Measurements from ENCODE around the gene FRMD8. TPM values are rescaled to one million over a fixed set of nuclear protein-coding genes. Genes with fewer than 3 reads are reported as not detected.
"Not testable (repeated sequence)": the region's sequence is repeated elsewhere in the genome, so short reads cannot be mapped to it uniquely, and the experiment has no call there.

Gene FRMD8
- polyA plus RNA-seq, 3 donors: 33.7 to 41.2 (median 35.4) TPM

GRCh38 chr11:65412271-65413076, 26.0 kb downstream of the FRMD8 start:
- Mint-ChIP-seq H3K9me3 (peaks cover 0 to 2% (median 0%) of the 10 kb centered on the region in 7 donors), H3K27ac (peak overlapping the region in 1 of 7 donors; percentile 41), H3K4me1 (peaks cover 19% of the 10 kb centered on the region), H3K4me3 (no peak overlapping the region), H3K27me3 (ENCODE audit: low read depth in 3 of 3) (peaks cover 0 to 4% (median under 1%) of the 10 kb centered on the region in 3 donors), H3K36me3 (peaks cover 49 to 68% of the 10 kb centered on the region in 2 donors)
- intact Hi-C loops (cut with micrococcal nuclease): loop anchor here in 1 of 2 donors (10.0 kb wide), 1 partner anchor 48 kb away; no protein-coding TSS in a partner anchor
- H3K36me3 ChIP-seq (replicated peaks in 1 of 2; ENCODE audit: control insufficient read depth in 1 of 2, insufficient read depth in 2 of 2, low read length in 2 of 2): peaks cover 46 to 60% of the 10 kb centered on the region in 2 donors
- no peaks in the 10 kb centered on the region for H3K27me3 ChIP-seq (ENCODE audit: control insufficient read depth in 2 of 2, insufficient read depth in 2 of 2, low read length in 2 of 2)
- no peak for DNase-seq
- no peak overlapping the region for H3K4me2 ChIP-seq (replicated peaks; ENCODE audit: extremely low read depth, low read length, poor library complexity, severe bottlenecking)
- H3K9ac ChIP-seq (ENCODE audit: insufficient read depth, low read length, poor library complexity, severe bottlenecking): no peak overlapping the region
- H2AFZ ChIP-seq (ENCODE audit: insufficient read depth, low read depth, low read length, poor library complexity, severe bottlenecking): no peak overlapping the region
- no peak overlapping the region for H3K27ac ChIP-seq (ENCODE audit: low read depth in 1 of 2, low read length in 2 of 2)
- peaks cover 40% of the 10 kb centered on the region for H4K20me1 ChIP-seq (ENCODE audit: insufficient read depth, low read length)
- peaks cover 12% of the 10 kb centered on the region for H3K79me2 ChIP-seq (ENCODE audit: insufficient read depth, low read length)
- no peak overlapping the region for H3K4me3 ChIP-seq (replicated peaks in 1 of 3; ENCODE audit: low read depth in 2 of 3, low read length in 3 of 3)
- TF ChIP-seq CTCF (IDR thresholded peaks at IDR 0.05): no peak
- 90% methylated on average over 18 of the region's 24 CpGs for WGBS (ENCODE audit: insufficient coverage)
- peaks cover 17 to 18% of the 10 kb centered on the region in 2 donors for H3K4me1 ChIP-seq (ENCODE audit: control insufficient read depth in 1 of 2, insufficient read depth in 2 of 2, low read length in 2 of 2)
- H3K9me3 ChIP-seq (replicated peaks in 1 of 2; ENCODE audit: control insufficient read depth in 1 of 2, insufficient read depth in 1 of 2, low read length in 2 of 2): no peaks in the 10 kb centered on the region

GRCh38 chr11:65413077-65413664, 26.7 kb downstream of the FRMD8 start:
- intact Hi-C loops (cut with micrococcal nuclease): loop anchor here in 1 of 2 donors (10.0 kb wide), 1 partner anchor 48 kb away; no protein-coding TSS in a partner anchor
- WGBS (ENCODE audit: insufficient coverage): 96% methylated on average over 13 of the region's 15 CpGs
- not testable (repeated sequence) for H3K9me3 ChIP-seq (replicated peaks in 1 of 2; ENCODE audit: control insufficient read depth in 1 of 2, insufficient read depth in 1 of 2, low read length in 2 of 2); H3K4me2 ChIP-seq (replicated peaks; ENCODE audit: extremely low read depth, low read length, poor library complexity, severe bottlenecking); H3K9ac ChIP-seq (ENCODE audit: insufficient read depth, low read length, poor library complexity, severe bottlenecking); H3K27ac ChIP-seq (ENCODE audit: low read depth in 1 of 2, low read length in 2 of 2); H3K9me3 Mint-ChIP-seq; H3K4me3 ChIP-seq (replicated peaks in 1 of 3; ENCODE audit: low read depth in 2 of 3, low read length in 3 of 3); H2AFZ ChIP-seq (ENCODE audit: insufficient read depth, low read depth, low read length, poor library complexity, severe bottlenecking); DNase-seq; H3K27ac Mint-ChIP-seq; H3K4me3 Mint-ChIP-seq; H3K27me3 ChIP-seq (ENCODE audit: control insufficient read depth in 2 of 2, insufficient read depth in 2 of 2, low read length in 2 of 2); H3K27me3 Mint-ChIP-seq (ENCODE audit: low read depth in 3 of 3)
- Histone ChIP-seq H3K79me2 (ENCODE audit: insufficient read depth, low read length) (peaks cover 19% of the 10 kb centered on the region), H4K20me1 (ENCODE audit: insufficient read depth, low read length) (peaks cover 47% of the 10 kb centered on the region), H3K4me1 (ENCODE audit: control insufficient read depth in 1 of 2, insufficient read depth in 2 of 2, low read length in 2 of 2) (peaks cover 24 to 25% of the 10 kb centered on the region in 2 donors), H3K36me3 (replicated peaks in 1 of 2; ENCODE audit: control insufficient read depth in 1 of 2, insufficient read depth in 2 of 2, low read length in 2 of 2) (peaks cover 43 to 53% of the 10 kb centered on the region in 2 donors)
- peaks cover 25% of the 10 kb centered on the region for H3K4me1 Mint-ChIP-seq
- peaks cover 49 to 61% of the 10 kb centered on the region in 2 donors for H3K36me3 Mint-ChIP-seq

Measured in CD14-positive monocyte (primary cell).